ENCODE measurements around the gene HBG2.

Gene HBG2

GRCh38 chr11:5246772-5247471 is 7.7 kb downstream of the HBG2 start:
- H3K4me3 ChIP-seq (ENCODE audit: low read depth, low read length) = no peak overlapping the region
- ChIA-PET CTCF (no interaction called here), POLR2A (no interaction called here)
- no peak for DNase-seq (ENCODE audit: low read depth, low spot score)
- TF ChIP-seq, protein P1, sequence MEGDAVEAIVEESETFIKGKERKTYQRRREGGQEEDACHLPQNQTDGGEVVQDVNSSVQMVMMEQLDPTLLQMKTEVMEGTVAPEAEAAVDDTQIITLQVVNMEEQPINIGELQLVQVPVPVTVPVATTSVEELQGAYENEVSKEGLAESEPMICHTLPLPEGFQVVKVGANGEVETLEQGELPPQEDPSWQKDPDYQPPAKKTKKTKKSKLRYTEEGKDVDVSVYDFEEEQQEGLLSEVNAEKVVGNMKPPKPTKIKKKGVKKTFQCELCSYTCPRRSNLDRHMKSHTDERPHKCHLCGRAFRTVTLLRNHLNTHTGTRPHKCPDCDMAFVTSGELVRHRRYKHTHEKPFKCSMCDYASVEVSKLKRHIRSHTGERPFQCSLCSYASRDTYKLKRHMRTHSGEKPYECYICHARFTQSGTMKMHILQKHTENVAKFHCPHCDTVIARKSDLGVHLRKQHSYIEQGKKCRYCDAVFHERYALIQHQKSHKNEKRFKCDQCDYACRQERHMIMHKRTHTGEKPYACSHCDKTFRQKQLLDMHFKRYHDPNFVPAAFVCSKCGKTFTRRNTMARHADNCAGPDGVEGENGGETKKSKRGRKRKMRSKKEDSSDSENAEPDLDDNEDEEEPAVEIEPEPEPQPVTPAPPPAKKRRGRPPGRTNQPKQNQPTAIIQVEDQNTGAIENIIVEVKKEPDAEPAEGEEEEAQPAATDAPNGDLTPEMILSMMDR (IDR thresholded peaks at IDR 0.05; ENCODE audit: insufficient read depth, low read length, missing control alignments) = no peak

GRCh38 chr11:5245155-5245554 is 9.4 kb downstream of the HBG2 start:
- POLR2A ChIA-PET = no interaction called here
- CTCF ChIA-PET = no interaction called here
- no peak overlapping the region for H3K4me3 ChIP-seq (ENCODE audit: low read depth, low read length)
- DNase-seq (ENCODE audit: low read depth, low spot score) = no peak
- TF ChIP-seq, protein P1 (IDR thresholded peaks at IDR 0.05; ENCODE audit: insufficient read depth, low read length, missing control alignments) = no peak

DNA sequence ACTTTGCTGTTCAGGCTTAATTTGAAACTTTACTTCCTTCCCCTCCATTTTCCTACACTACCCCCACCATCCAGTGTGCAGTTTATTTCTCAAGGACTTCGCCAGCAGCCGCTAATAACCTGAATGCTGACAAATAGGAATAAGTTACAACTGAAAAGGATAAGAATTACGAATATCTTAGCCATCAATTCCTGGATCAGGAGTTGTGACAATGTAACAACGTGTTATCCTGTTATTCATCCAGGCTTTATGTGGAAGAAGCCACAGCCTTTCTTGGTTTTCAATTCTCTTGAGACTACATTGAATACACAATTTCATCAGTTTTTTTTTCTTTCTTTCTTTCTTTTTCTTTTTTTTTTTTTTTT is 10.8 kb downstream of the HBG2 start:
- CTCF ChIA-PET = no interaction called here
- DNase-seq (ENCODE audit: low read depth, low spot score) = no peak

DNA sequence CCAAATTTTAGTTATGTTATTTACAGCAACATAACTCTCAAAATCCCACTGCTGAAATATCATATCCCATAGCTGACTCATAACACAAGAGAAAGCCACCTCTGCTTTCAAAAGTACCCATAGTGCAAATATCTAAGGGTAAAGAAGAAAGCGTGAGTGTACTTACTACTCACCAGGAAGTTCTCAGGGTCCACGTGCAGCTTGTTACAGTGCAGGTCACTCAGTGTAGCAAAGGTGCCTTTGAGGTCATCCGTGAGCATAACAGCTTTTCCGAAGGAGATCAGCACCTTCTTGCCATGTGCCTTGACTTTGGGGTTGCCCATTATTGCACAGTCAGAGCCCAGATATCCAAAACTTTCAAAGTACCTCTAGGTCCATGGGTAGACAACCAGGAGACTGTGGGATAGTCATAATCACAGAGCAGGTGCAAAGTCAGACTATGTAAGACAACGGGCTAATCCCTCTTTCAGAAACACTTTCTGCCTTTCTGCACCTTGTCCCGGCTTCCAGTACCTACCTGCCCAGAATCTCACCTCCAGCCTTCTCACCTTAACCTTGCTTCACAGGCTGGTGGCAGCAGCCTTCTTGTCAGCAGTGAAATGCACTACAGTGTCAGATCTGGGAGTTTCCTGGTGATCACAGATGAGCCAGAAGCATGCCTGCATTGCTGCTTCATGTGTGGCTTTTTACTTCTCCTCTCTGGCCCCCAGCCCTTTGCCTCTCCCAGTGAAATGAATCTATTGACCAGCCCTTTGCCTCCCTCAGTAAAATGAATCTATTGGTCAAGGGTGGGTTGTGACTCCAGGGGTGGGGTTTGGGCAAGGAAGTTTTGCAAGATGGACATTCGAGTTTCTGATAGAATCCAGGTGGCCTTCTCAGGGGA is 11.4 kb downstream of the HBG2 start:
- H3K4me3 ChIP-seq (ENCODE audit: low read depth, low read length) = no peak overlapping the region
- DNase-seq (ENCODE audit: low read depth, low spot score) = no peak

More for the DNA sequence above, 10.8 kb downstream of the HBG2 start:
- H3K4me3 ChIP-seq (ENCODE audit: low read depth, low read length) = no peak overlapping the region
- POLR2A ChIA-PET = no interaction called here
- TF ChIP-seq, protein P1 (IDR thresholded peaks at IDR 0.05; ENCODE audit: insufficient read depth, low read length, missing control alignments) = no peak

DNA sequence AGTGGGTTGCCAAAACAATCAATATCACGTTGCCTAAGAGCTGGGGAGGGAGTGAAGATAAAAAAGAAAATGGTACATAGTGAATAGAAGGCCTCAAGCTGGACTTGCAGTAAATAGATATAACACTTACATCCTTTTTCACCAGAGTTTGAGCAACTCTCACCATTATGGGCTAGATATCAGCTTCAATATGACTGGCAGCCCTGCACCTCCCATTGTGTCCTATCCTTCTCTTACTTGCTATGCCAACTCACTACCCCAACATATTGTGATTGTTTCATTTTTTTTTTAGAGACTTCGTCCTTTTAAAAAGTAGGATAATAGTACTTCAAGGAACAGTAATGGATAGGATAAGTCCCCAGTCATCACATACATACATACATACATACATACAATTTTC is 12.4 kb downstream of the HBG2 start:
- ChIA-PET CTCF (no interaction called here), POLR2A (no interaction called here)
- TF ChIP-seq, protein P1 (IDR thresholded peaks at IDR 0.05; ENCODE audit: insufficient read depth, low read length, missing control alignments) = no peak
- no peak for DNase-seq (ENCODE audit: low read depth, low spot score)
- H3K4me3 ChIP-seq (ENCODE audit: low read depth, low read length) = no peak overlapping the region

More for the DNA sequence above, 11.4 kb downstream of the HBG2 start:
- ChIA-PET CTCF (no interaction called here), POLR2A (no interaction called here)
- TF ChIP-seq, protein P1 (IDR thresholded peaks at IDR 0.05; ENCODE audit: insufficient read depth, low read length, missing control alignments) = no peak

GRCh38 chr11:5241458-5241857 is 13.1 kb downstream of the HBG2 start:
- DNase-seq (ENCODE audit: low read depth, low spot score) = no peak
- TF ChIP-seq, protein P1 (IDR thresholded peaks at IDR 0.05; ENCODE audit: insufficient read depth, low read length, missing control alignments) = no peak
- POLR2A ChIA-PET = no interaction called here
- H3K4me3 ChIP-seq (ENCODE audit: low read depth, low read length) = no peak overlapping the region
- CTCF ChIA-PET = interaction anchor here (0.9 kb wide), 1 partner anchor 31 kb away, joined by 3 read pairs; no protein-coding TSS in a partner anchor
